Fibroblast of lung (primary cell): ENCODE data around the gene TIAM1.

Experiments used
- EZH2 ChIP-seq: IDR thresholded peaks from 2 replicates; pipeline ENCODE4 v1.5.1; 2012; ENCODE audit warnings: low read length, control low read depth, mild to moderate bottlenecking; ENCODE audit errors: missing control alignments
- TF ChIP-seq, protein P1 (sequence below), 2 donors: IDR thresholded peaks in 1 of 2; conservative IDR thresholded peaks in 1 of 2; 1 replicate in 1 of 2; 2 replicates in 1 of 2; pipeline ENCODE4 v1.5.1; 2011 to 2012; ENCODE audit warnings: low read length in 2 of 2, control low read depth in 1 of 2, inconsistent platforms in 1 of 2, low read depth in 1 of 2, mild to moderate bottlenecking in 1 of 2

DNA sequence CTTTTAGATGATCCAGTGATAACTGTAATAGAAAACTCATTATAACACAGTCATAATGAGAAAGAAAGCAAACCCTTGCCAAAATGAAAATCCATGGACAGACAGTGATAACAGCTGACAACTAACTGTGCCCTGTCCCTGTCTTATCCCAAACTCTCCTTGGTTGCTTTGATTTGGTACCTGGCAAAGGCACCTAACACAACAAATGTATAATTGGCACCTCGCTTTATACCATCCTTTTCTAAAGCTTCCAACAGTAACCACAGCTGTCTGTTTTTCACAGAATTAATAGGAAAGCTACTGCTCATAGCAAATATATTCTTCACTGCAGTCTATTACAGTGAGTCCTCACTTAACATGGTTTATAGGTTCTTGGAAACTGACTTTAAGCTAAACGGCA lies 187.4 kb downstream of the TIAM1 start:
- no peak for TF ChIP-seq EZH2
- TF ChIP-seq, protein P1, sequence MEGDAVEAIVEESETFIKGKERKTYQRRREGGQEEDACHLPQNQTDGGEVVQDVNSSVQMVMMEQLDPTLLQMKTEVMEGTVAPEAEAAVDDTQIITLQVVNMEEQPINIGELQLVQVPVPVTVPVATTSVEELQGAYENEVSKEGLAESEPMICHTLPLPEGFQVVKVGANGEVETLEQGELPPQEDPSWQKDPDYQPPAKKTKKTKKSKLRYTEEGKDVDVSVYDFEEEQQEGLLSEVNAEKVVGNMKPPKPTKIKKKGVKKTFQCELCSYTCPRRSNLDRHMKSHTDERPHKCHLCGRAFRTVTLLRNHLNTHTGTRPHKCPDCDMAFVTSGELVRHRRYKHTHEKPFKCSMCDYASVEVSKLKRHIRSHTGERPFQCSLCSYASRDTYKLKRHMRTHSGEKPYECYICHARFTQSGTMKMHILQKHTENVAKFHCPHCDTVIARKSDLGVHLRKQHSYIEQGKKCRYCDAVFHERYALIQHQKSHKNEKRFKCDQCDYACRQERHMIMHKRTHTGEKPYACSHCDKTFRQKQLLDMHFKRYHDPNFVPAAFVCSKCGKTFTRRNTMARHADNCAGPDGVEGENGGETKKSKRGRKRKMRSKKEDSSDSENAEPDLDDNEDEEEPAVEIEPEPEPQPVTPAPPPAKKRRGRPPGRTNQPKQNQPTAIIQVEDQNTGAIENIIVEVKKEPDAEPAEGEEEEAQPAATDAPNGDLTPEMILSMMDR (conservative IDR thresholded peaks at IDR 0.05 in 1 of 2, IDR thresholded peaks at IDR 0.05 in 1 of 2; ENCODE audit: low read depth in 1 of 2, low read length in 2 of 2) = no peak
